CD14-positive monocyte (primary cell): ENCODE results near the gene INPP4B. TPM values are rescaled to one million over a fixed set of nuclear protein-coding genes. Genes with fewer than 3 reads are reported as not detected.

Experiments
- DNase-seq, 3 donors: peaks; one replicate each; pipeline ENCODE4 v3.0.0-alpha.2; 2011 to 2022
- H2AFZ ChIP-seq: 2 replicates; pipeline ENCODE4 v1.6.0; 2012; ENCODE audit warnings: mild to moderate bottlenecking, low read depth, low read length, inconsistent platforms; ENCODE audit not compliant: insufficient read depth, poor library complexity, severe bottlenecking
- H3K27ac ChIP-seq, 2 donors: 1 replicate in 1 of 2; 2 replicates in 1 of 2; pipeline ENCODE4 v1.5.1; 2012 to 2013; ENCODE audit warnings: low read length in 2 of 2, control low read depth in 1 of 2, inconsistent platforms in 1 of 2, low read depth in 1 of 2, mild to moderate bottlenecking in 1 of 2
- H3K27me3 ChIP-seq, 2 donors: one replicate each; pipeline versions ENCODE4 v1.6.0 to v1.6.1; 2011 to 2013; ENCODE audit warnings: low read length in 2 of 2; ENCODE audit not compliant: control insufficient read depth in 2 of 2, insufficient read depth in 2 of 2
- H3K36me3 ChIP-seq, 2 donors: replicated peaks in 1 of 2; 1 replicate in 1 of 2; 2 replicates in 1 of 2; pipeline versions ENCODE4 v1.5.1 to v1.6.1; 2012 to 2013; ENCODE audit warnings: low read length in 2 of 2, control low read depth in 1 of 2, inconsistent platforms in 1 of 2, mild to moderate bottlenecking in 1 of 2; ENCODE audit not compliant: insufficient read depth in 2 of 2, control insufficient read depth in 1 of 2
- H3K4me1 ChIP-seq, 2 donors: 1 replicate in 1 of 2; 2 replicates in 1 of 2; pipeline versions ENCODE4 v1.5.1 to v1.6.1; 2012 to 2013; ENCODE audit warnings: low read length in 2 of 2, control low read depth in 1 of 2, inconsistent platforms in 1 of 2, mild to moderate bottlenecking in 1 of 2, moderate library complexity in 1 of 2; ENCODE audit not compliant: insufficient read depth in 2 of 2, control insufficient read depth in 1 of 2
- H3K4me2 ChIP-seq: replicated peaks from 2 replicates; pipeline ENCODE3; 2012; ENCODE audit warnings: low read length, moderate library complexity, mild to moderate bottlenecking; ENCODE audit not compliant: poor library complexity, severe bottlenecking; ENCODE audit errors: extremely low read depth
- H3K4me3 ChIP-seq, 3 experiments: fragments of 200-600 bp in 1 of 3; sonication (generic) in 1 of 3; replicated peaks in 1 of 3; 1 replicate in 2 of 3; 2 replicates in 1 of 3; pipeline ENCODE4 v1.5.1; 2011 to 2013; ENCODE audit warnings: low read length in 3 of 3, mild to moderate bottlenecking in 3 of 3, control low read depth in 2 of 3, low read depth in 2 of 3, inconsistent platforms in 1 of 3, moderate library complexity in 1 of 3
- H3K79me2 ChIP-seq: 2 replicates; pipeline ENCODE4 v1.6.0; 2012; ENCODE audit warnings: mild to moderate bottlenecking, control low read depth, inconsistent platforms, low read length, moderate library complexity; ENCODE audit not compliant: insufficient read depth
- H3K9ac ChIP-seq: 2 replicates; pipeline ENCODE4 v1.6.0; 2017; ENCODE audit warnings: low read length, mild to moderate bottlenecking; ENCODE audit not compliant: insufficient read depth, poor library complexity, severe bottlenecking
- H3K9me3 ChIP-seq, 2 donors: replicated peaks in 1 of 2; 1 replicate in 1 of 2; 2 replicates in 1 of 2; pipeline versions ENCODE4 v1.5.1 to v1.6.1; 2012 to 2013; ENCODE audit warnings: low read length in 2 of 2, control low read depth in 1 of 2; ENCODE audit not compliant: control insufficient read depth in 1 of 2, insufficient read depth in 1 of 2
- H4K20me1 ChIP-seq: 2 replicates; pipeline ENCODE4 v1.6.0; 2012; ENCODE audit warnings: mild to moderate bottlenecking, low read length, control low read depth, moderate library complexity; ENCODE audit not compliant: insufficient read depth
- H3K27ac Mint-ChIP-seq, 7 donors: one replicate each; pipeline ENCODE4 v1.8.0; 2020; ENCODE audit warnings: mild to moderate bottlenecking in 7 of 7, mixed read lengths in 7 of 7, moderate library complexity in 6 of 7, inconsistent platforms in 2 of 7
- H3K27me3 Mint-ChIP-seq, 3 donors: one replicate each; pipeline ENCODE4 v1.8.0; 2021 to 2022; ENCODE audit warnings: low read depth in 3 of 3, mild to moderate bottlenecking in 3 of 3, mixed read lengths in 3 of 3, moderate library complexity in 3 of 3, inconsistent platforms in 1 of 3
- H3K36me3 Mint-ChIP-seq, 2 donors: one replicate each; pipeline ENCODE4 v1.8.0; 2020; ENCODE audit warnings: mixed read lengths in 2 of 2, inconsistent platforms in 1 of 2, mild to moderate bottlenecking in 1 of 2
- H3K4me1 Mint-ChIP-seq: one replicate; pipeline ENCODE4 v1.8.0; 2020; ENCODE audit warnings: mild to moderate bottlenecking, mixed read lengths
- H3K4me3 Mint-ChIP-seq, 2 donors: one replicate each; pipeline ENCODE4 v1.8.0; 2020; ENCODE audit warnings: mild to moderate bottlenecking in 2 of 2, mixed read lengths in 2 of 2, moderate library complexity in 1 of 2
- H3K9me3 Mint-ChIP-seq, 7 donors: one replicate each; pipeline ENCODE4 v1.8.0; 2020 to 2022; ENCODE audit warnings: mixed read lengths in 7 of 7, mild to moderate bottlenecking in 6 of 7, moderate library complexity in 6 of 7, inconsistent platforms in 2 of 7
- WGBS: methylation state at CpG from one replicate; pipeline ENCODE4 v1.1.5; 2013; ENCODE audit warnings: missing lambda C conversion rate; ENCODE audit not compliant: insufficient coverage; 5-methylcytosine and 5-hydroxymethylcytosine counted together
- intact Hi-C, 2 donors: fragments of 100-400 bp; cut with micrococcal nuclease; formaldehyde crosslinking; loops; one replicate each; pipeline versions ENCODE4 v1.15.0 to v1.15.1; 2023
- polyA plus RNA-seq, 3 donors: library from polyadenylated mRNA; depleted of rRNA in 1 of 3; unstranded in 2 of 3; stranded (reverse) in 1 of 3; fragments of 300-500 nt in 2 of 3; fragments of >200 nt in 1 of 3; fragmentation: Illumina TruSeq in 2 of 3; gene quantifications; 1 replicate in 2 of 3; 2 replicates in 1 of 3; pipeline ENCODE4 v1.2.3, GENCODE V29; 2012 to 2021
- TF ChIP-seq, protein P1 (sequence below): fragments of 200-600 bp; IDR thresholded peaks from one replicate; pipeline ENCODE4 v1.8.0; 2022; ENCODE audit warnings: antibody characterized with exemption, mild to moderate bottlenecking

The INPP4B gene
- polyA plus RNA-seq, 3 donors, result 0.13 to 0.38 (median 0.22) TPM

DNA sequence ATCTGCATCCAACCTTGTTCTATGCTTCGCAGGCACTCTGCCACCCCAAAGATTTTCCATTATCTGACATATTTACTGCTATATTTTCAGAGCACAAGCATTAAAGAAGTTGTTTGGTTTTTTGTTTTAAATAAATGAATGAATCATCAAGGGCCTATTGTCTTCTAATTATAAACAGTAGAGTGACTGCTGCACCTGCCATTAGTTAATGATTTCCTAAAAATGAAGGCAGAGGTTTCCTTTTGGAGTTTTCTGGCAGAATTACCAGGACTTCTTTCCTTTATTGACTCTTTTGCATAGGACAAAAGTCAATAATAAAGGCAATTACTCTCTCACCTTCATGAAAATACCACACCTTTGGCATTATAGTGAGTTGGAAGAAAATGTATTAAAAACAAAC lies 238.1 kb downstream of the INPP4B start:
- Histone ChIP-seq H3K36me3 (no peaks in the 10 kb centered on the region), H4K20me1 (no peaks in the 10 kb centered on the region), H3K27me3 (no peaks in the 10 kb centered on the region), H3K4me1 (no peaks in the 10 kb centered on the region), H3K4me3 (no peak overlapping the region), H3K9me3 (peaks cover 6 to 14% of the 10 kb centered on the region in 2 donors), H2AFZ (no peak overlapping the region), H3K79me2 (no peaks in the 10 kb centered on the region), H3K27ac (no peak overlapping the region), H3K4me2 (no peak overlapping the region), H3K9ac (no peak overlapping the region)
- H3K27ac Mint-ChIP-seq, result no peak overlapping the region
- H3K4me3 Mint-ChIP-seq, result no peak overlapping the region
- TF ChIP-seq, protein P1, sequence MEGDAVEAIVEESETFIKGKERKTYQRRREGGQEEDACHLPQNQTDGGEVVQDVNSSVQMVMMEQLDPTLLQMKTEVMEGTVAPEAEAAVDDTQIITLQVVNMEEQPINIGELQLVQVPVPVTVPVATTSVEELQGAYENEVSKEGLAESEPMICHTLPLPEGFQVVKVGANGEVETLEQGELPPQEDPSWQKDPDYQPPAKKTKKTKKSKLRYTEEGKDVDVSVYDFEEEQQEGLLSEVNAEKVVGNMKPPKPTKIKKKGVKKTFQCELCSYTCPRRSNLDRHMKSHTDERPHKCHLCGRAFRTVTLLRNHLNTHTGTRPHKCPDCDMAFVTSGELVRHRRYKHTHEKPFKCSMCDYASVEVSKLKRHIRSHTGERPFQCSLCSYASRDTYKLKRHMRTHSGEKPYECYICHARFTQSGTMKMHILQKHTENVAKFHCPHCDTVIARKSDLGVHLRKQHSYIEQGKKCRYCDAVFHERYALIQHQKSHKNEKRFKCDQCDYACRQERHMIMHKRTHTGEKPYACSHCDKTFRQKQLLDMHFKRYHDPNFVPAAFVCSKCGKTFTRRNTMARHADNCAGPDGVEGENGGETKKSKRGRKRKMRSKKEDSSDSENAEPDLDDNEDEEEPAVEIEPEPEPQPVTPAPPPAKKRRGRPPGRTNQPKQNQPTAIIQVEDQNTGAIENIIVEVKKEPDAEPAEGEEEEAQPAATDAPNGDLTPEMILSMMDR, result no peak
- intact Hi-C loops, result no loop called here
- H3K9me3 Mint-ChIP-seq, result peaks cover 7 to 14% (median 10%) of the 10 kb centered on the region in 7 donors
- DNase-seq, result no peak
- no CpG with 5 or more reads among the region's 1 CpG for WGBS
- H3K4me1 Mint-ChIP-seq, result no peaks in the 10 kb centered on the region
- no peaks in the 10 kb centered on the region for H3K27me3 Mint-ChIP-seq
- no peaks in the 10 kb centered on the region for H3K36me3 Mint-ChIP-seq

DNA sequence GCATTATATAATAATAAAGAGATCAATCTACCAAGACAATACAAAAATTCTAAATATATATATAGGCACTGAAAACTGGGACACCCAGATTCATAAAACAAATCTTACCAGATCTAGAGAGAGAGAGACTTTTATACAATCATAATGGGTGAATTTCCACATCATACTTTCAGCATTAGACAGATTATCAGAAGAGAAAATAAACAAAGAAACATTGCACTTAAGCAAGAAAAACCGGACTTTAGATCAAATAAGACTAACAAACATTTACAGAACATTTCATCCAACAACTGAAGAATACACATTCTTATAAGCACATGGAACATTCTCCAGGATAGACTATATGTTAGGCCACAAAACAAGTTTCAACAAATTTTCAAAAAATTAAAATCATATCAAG lies 245.1 kb downstream of the INPP4B start:
- no peaks in the 10 kb centered on the region for H3K4me1 ChIP-seq
- Mint-ChIP-seq H3K9me3 (peaks cover 8 to 29% (median 17%) of the 10 kb centered on the region in 7 donors), H3K36me3 (no peaks in the 10 kb centered on the region), H3K4me3 (no peak overlapping the region), H3K27ac (no peak overlapping the region), H3K27me3 (no peaks in the 10 kb centered on the region), H3K4me1 (no peaks in the 10 kb centered on the region)
- no peak overlapping the region for H3K4me3 ChIP-seq
- intact Hi-C loops, result no loop called here
- WGBS, result no CpG with 5 or more reads among the region's 1 CpG
- H3K27me3 ChIP-seq, result no peaks in the 10 kb centered on the region
- H3K27ac ChIP-seq, result no peak overlapping the region
- H3K36me3 ChIP-seq, result no peaks in the 10 kb centered on the region
- no peak overlapping the region for H2AFZ ChIP-seq
- DNase-seq, result no peak
- H3K9me3 ChIP-seq, result peaks cover 13 to 25% of the 10 kb centered on the region in 2 donors
- no peaks in the 10 kb centered on the region for H4K20me1 ChIP-seq
- TF ChIP-seq, protein P1, result no peak
- H3K79me2 ChIP-seq, result no peaks in the 10 kb centered on the region
- H3K4me2 ChIP-seq, result no peak overlapping the region
- H3K9ac ChIP-seq, result no peak overlapping the region
